GM12878 (cell line): ENCODE measurements around the gene USPL1. TPM values are rescaled to one million over a fixed set of nuclear protein-coding genes. Genes with fewer than 3 reads are reported as not detected.

Source experiments
- ATAC-seq: fragments of 200-7000 bp; cut with Tn5 transposase; 3 replicates; pipeline ENCODE4 v1.9.1; 2020; ENCODE audit warnings: mild to moderate bottlenecking, moderate library complexity
- BruUV-seq: library from RNA; stranded (reverse); fragments of 400-500 nt; replicated peaks from 2 replicates; lab custom pipeline; 2021; lab: Mats Ljungman, UMichigan
- CTCF ChIA-PET: fragments of 300-600 bp; sonication (Branson Sonifier 250); formaldehyde crosslinking; extraction: SDS; loops from one replicate; lab custom pipeline; 2021; ENCODE audit warnings: inconsistent platforms; lab: Yijun Ruan, JAX
- POLR2A ChIA-PET: fragments of 350-600 bp; formaldehyde crosslinking; extraction: SDS; loops from one replicate; lab custom pipeline; 2021; ENCODE audit warnings: inconsistent platforms; lab: Charles Lee
- RAD21 ChIA-PET: fragments of 300-600 bp; sonication (Branson Sonifier 250); formaldehyde crosslinking; loops from one replicate; lab custom pipeline; 2023; ENCODE audit warnings: antibody characterized with exemption; ENCODE audit not compliant: unreplicated experiment; lab: Charles Lee
- SMC1A ChIA-PET: fragments of 300-600 bp; sonication (Branson Sonifier 250); formaldehyde crosslinking; loops from one replicate; lab custom pipeline; 2023; ENCODE audit not compliant: unreplicated experiment, uncharacterized antibody; lab: Charles Lee
- DNase-seq: peaks from one replicate; pipeline ENCODE4 v3.0.0-alpha.2; 2011; ENCODE audit warnings: low read depth, low spot score
- FAIRE-seq: peaks from 3 replicates; lab custom pipeline; 2011; peaks lifted over from hg19 to GRCh38; lab: Jason Lieb, UNC
- H2AFZ ChIP-seq: 2 replicates; pipeline ENCODE4 v1.6.0; 2011; ENCODE audit warnings: low read depth, low read length, control low read depth; ENCODE audit not compliant: control insufficient read depth
- H3K27ac ChIP-seq: 2 replicates; pipeline ENCODE4 v1.5.1; 2011; ENCODE audit warnings: control low read depth; ENCODE audit not compliant: control insufficient read depth, insufficient read depth
- H3K27me3 ChIP-seq, 2 experiments: replicated peaks in 1 of 2; 2 replicates each; pipeline versions ENCODE4 v1.6.0 to v1.6.1; 2011; ENCODE audit warnings: low read length in 1 of 2; ENCODE audit not compliant: control insufficient read depth in 2 of 2, insufficient read depth in 2 of 2
- H3K36me3 ChIP-seq, 2 experiments: 2 replicates each; pipeline ENCODE4 v1.5.1; 2011; ENCODE audit warnings: low read length in 1 of 2; ENCODE audit not compliant: control insufficient read depth in 2 of 2, insufficient read depth in 2 of 2
- H3K4me1 ChIP-seq: 2 replicates; pipeline ENCODE4 v1.6.1; 2011; ENCODE audit warnings: mild to moderate bottlenecking, low read length, moderate library complexity, mixed read lengths; ENCODE audit not compliant: control insufficient read depth, insufficient read depth
- H3K4me2 ChIP-seq: 2 replicates; pipeline ENCODE4 v1.6.0; 2011; ENCODE audit warnings: control low read depth; ENCODE audit not compliant: control insufficient read depth, insufficient read depth
- H3K4me3 ChIP-seq: fragments of 200-600 bp; sonication (generic); 2 replicates; pipeline ENCODE4 v1.5.1; 2016
- H3K79me2 ChIP-seq: 2 replicates; pipeline ENCODE4 v1.6.0; 2011; ENCODE audit warnings: low read length; ENCODE audit not compliant: control insufficient read depth, insufficient read depth
- H3K9ac ChIP-seq: 2 replicates; pipeline ENCODE4 v1.8.0; 2011; ENCODE audit warnings: low read length, control low read depth, mixed read lengths; ENCODE audit not compliant: control insufficient read depth, insufficient read depth
- H3K9me3 ChIP-seq: replicated peaks from 3 replicates; pipeline ENCODE4 v1.5.1; 2011; ENCODE audit warnings: mild to moderate bottlenecking, low read length; ENCODE audit not compliant: control insufficient read depth, insufficient read depth
- H4K20me1 ChIP-seq: 2 replicates; pipeline ENCODE4 v1.6.0; 2011; ENCODE audit not compliant: control insufficient read depth, insufficient read depth
- ATF2 ChIP-seq: IDR thresholded peaks from 2 replicates; pipeline ENCODE4 v1.6.1; 2012; ENCODE audit warnings: low read length, inconsistent platforms
- CHD4 ChIP-seq: fragments of 200-600 bp; sonication (generic); IDR thresholded peaks from 2 replicates; pipeline ENCODE4 v1.6.1; 2016; ENCODE audit warnings: mild to moderate bottlenecking
- CREM ChIP-seq: IDR thresholded peaks from 2 replicates; pipeline ENCODE4 v1.6.1; 2014; ENCODE audit warnings: antibody characterized with exemption, low read depth
- HCFC1 ChIP-seq: fragments of 150-350 bp; IDR thresholded peaks from 2 replicates; pipeline ENCODE4 v1.6.1; 2014; ENCODE audit warnings: low read length
- IRF4 ChIP-seq: IDR thresholded peaks from 2 replicates; pipeline ENCODE4 v1.6.1; 2011; ENCODE audit warnings: low read depth, low read length
- NKRF ChIP-seq: fragments of 450-650 bp; conservative IDR thresholded peaks from 2 replicates; pipeline ENCODE4 v1.6.1; 2017; ENCODE audit warnings: mild to moderate bottlenecking, moderate library complexity
- NR2C2 ChIP-seq: IDR thresholded peaks from 2 replicates; pipeline ENCODE4 v1.6.1; 2011; ENCODE audit warnings: borderline replicate concordance, low read depth; ENCODE audit not compliant: control insufficient read depth, insufficient read length
- NR2F1 ChIP-seq: fragments of 450-650 bp; conservative IDR thresholded peaks from 2 replicates; pipeline ENCODE4 v1.6.1; 2017; ENCODE audit warnings: mild to moderate bottlenecking
- PML ChIP-seq: IDR thresholded peaks from 2 replicates; pipeline ENCODE4 v1.6.1; 2012; ENCODE audit warnings: low read length, inconsistent platforms
- RBBP5 ChIP-seq: fragments of 200-600 bp; sonication (generic); conservative IDR thresholded peaks from 2 replicates; pipeline ENCODE4 v1.6.1; 2016
- RELB ChIP-seq: fragments of 450-650 bp; IDR thresholded peaks from 2 replicates; pipeline ENCODE4 v1.6.1; 2017; ENCODE audit warnings: low read depth, mild to moderate bottlenecking, moderate library complexity
- SMAD1 ChIP-seq: fragments of 450-650 bp; IDR thresholded peaks from 2 replicates; pipeline ENCODE4 v1.6.1; 2018; ENCODE audit warnings: mild to moderate bottlenecking, low read depth; ENCODE audit not compliant: partially characterized antibody
- SMC3 ChIP-seq: IDR thresholded peaks from 2 replicates; pipeline ENCODE4 v1.6.1; 2011; ENCODE audit warnings: low read length, improper control_type of control experiment, borderline replicate concordance
- SRF ChIP-seq, 2 experiments: IDR thresholded peaks; 2 replicates each; pipeline ENCODE4 v1.6.1; 2011; ENCODE audit warnings: low read depth in 2 of 2, low read length in 2 of 2, mild to moderate bottlenecking in 1 of 2, moderate library complexity in 1 of 2
- STAT3 ChIP-seq: IDR thresholded peaks from 2 replicates; pipeline ENCODE4 v1.6.1; 2011; ENCODE audit warnings: low read depth, low read length, improper control_type of control experiment
- ZBTB33 ChIP-seq: fragments of 450-650 bp; IDR thresholded peaks from 2 replicates; pipeline ENCODE4 v1.6.1; 2017; ENCODE audit warnings: mild to moderate bottlenecking
- ZZZ3 ChIP-seq: IDR thresholded peaks from 2 replicates; pipeline ENCODE4 v1.6.1; 2011; ENCODE audit warnings: low read depth; ENCODE audit not compliant: control insufficient read depth, insufficient read length
- WGBS: methylation state at CpG from one replicate; pipeline ENCODE4 v1.1.6; 2016; ENCODE audit warnings: low lambda C conversion rate; ENCODE audit not compliant: insufficient replicate concordance, insufficient coverage; ENCODE audit errors: missing lambda C conversion rate; 5-methylcytosine and 5-hydroxymethylcytosine counted together
- in situ Hi-C: fragments of 300-500 bp; cut with MboI; formaldehyde crosslinking; loops from 9 replicates; pipeline ENCODE4 v1.14.3; 2018; ENCODE audit warnings: mixed read lengths
- intact Hi-C: fragments of 100-400 bp; cut with micrococcal nuclease; formaldehyde crosslinking; loops from one replicate; pipeline ENCODE4 v1.14.2; 2022; ENCODE audit not compliant: unreplicated experiment
- polyA plus RNA-seq, 11 experiments: library from polyadenylated mRNA; depleted of rRNA in 4 of 11; unstranded in 6 of 11; stranded (reverse) in 5 of 11; fragments of >200 nt; fragmentation: Nextera tagmentation in 4 of 11; fragmentation: Illumina TruSeq in 1 of 11; extraction: Ambion mirVana in 4 of 11; extraction: Trizol in 1 of 11; gene quantifications; 1 replicate in 1 of 11; 2 replicates in 10 of 11; pipeline versions ENCODE4 v1.2.1 to v1.2.3, GENCODE V29; 2011 to 2016; ENCODE audit warnings: inconsistent platforms in 2 of 11, missing spikeins in 2 of 11, low read depth in 1 of 11
- total RNA-seq, 4 experiments: library from RNA; depleted of rRNA in 3 of 4; stranded (reverse); fragments of >200 nt in 3 of 4; fragmentation: Illumina TruSeq in 1 of 4; extraction: Trizol in 1 of 4; gene quantifications; 2 replicates each; pipeline versions ENCODE4 v1.2.1 to v1.2.3, GENCODE V29; 2013 to 2021

The USPL1 gene
- total and polyA plus RNA-seq, 10 of the 15 experiments (the other 5 are each of a cell fraction or from before 2014, with no cell fraction given): 7.9 to 23.2 (median 15.8) TPM

GRCh38 chr13:30581582-30581981 lies 36.1 kb upstream of the USPL1 start (continued):
- TF ChIP-seq CREM (no peak), ZZZ3 (no peak), SRF (IDR thresholded peaks at IDR 0.05; ENCODE audit: low read depth in 2 of 2, low read length in 2 of 2) (no peak), ZBTB33 (no peak), SMC3 (peak; percentile 60; the same call in 1 of the 2 replicates)

- CTCF ChIA-PET: interaction anchor here (0.6 to 1.2 kb wide), 6 partner anchors 14 to 428 kb away, joined by 3 to 5 read pairs (median 4); no protein-coding TSS in a partner anchor
- FAIRE-seq: no peak
- no peak for TF ChIP-seq RELB
- no peak for TF ChIP-seq SMAD1
- TF ChIP-seq NR2F1: no peak
- TF ChIP-seq RBBP5: no peak
- TF ChIP-seq PML: no peak
- no peak for TF ChIP-seq ATF2
- TF ChIP-seq CHD4: no peak
- no peak for TF ChIP-seq NR2C2
- no peak for TF ChIP-seq IRF4
- TF ChIP-seq HCFC1: no peak
- TF ChIP-seq NKRF: no peak
- TF ChIP-seq STAT3: no peak
These were observed 33.5 kb upstream of the USPL1 start for GRCh38 chr13:30584051-30584731.

More at GRCh38 chr13:30584051-30584731, 33.5 kb upstream of the USPL1 start:
- H3K4me3 ChIP-seq: no peak overlapping the region
- no peaks in the 10 kb centered on the region for H4K20me1 ChIP-seq
- H3K9ac ChIP-seq: no peak overlapping the region
- 94% methylated on average over 1 of the region's 1 CpG for WGBS
- DNase-seq (no peak), ATAC-seq (no peak)
- POLR2A ChIA-PET: no interaction called here
- H3K4me1 ChIP-seq: no peaks in the 10 kb centered on the region
- H3K36me3 ChIP-seq: no peaks in the 10 kb centered on the region
- 0 out of 4 replicates have a peak, but pooled peaks cover 0 to 3% of the 10 kb centered on the region in 2 experiments for H3K27me3 ChIP-seq
- H3K9me3 ChIP-seq: no peaks in the 10 kb centered on the region
- H2AFZ ChIP-seq: no peak overlapping the region
- no peaks in the 10 kb centered on the region for H3K79me2 ChIP-seq
- H3K27ac ChIP-seq: no peak overlapping the region
- SMC1A ChIA-PET: interaction anchor here (0.7 to 1.7 kb wide), 5 partner anchors 23 to 452 kb away, joined by 3 to 7 read pairs (median 3); no protein-coding TSS in a partner anchor
- no TSS peak for BruUV-seq
- no peak overlapping the region for H3K4me2 ChIP-seq
- in situ Hi-C loops: no loop called here
- RAD21 ChIA-PET: interaction anchor here (0.6 kb wide), 1 partner anchor 339 kb away, joined by 4 read pairs; no protein-coding TSS in a partner anchor
- intact Hi-C loops: no loop called here
